ENCODE data around the gene CCDC9B.

GRCh38 chr15:40364251-40364650 is 23.5 kb upstream of the CCDC9B start:
- no peak for TF ChIP-seq CTCF (IDR thresholded peaks at IDR 0.05; ENCODE audit: insufficient read depth, low read length)
- TF ChIP-seq REST (IDR thresholded peaks at IDR 0.05; ENCODE audit: insufficient replicate concordance, low read depth): no peak
- no peak for TF ChIP-seq GABPA (IDR thresholded peaks at IDR 0.05; ENCODE audit: low read depth)
- no peak for TF ChIP-seq SPI1 (IDR thresholded peaks at IDR 0.05; ENCODE audit: borderline replicate concordance, low read depth)

Measured in HL-60 (cell line).